ENCODE results near the gene TMEM240. TPM values are rescaled to one million over a fixed set of nuclear protein-coding genes. Genes with fewer than 3 reads are reported as not detected.
"Not testable (repeated sequence)": the region's sequence is repeated elsewhere in the genome, so short reads cannot be mapped to it uniquely, and the experiment has no call there.

The TMEM240 gene
- total RNA-seq, 1 donor from 2014 or later, result 2.4 TPM

GRCh38 chr1:1540818-1541628 is 599 bp upstream of the TMEM240 start:
- DNase-seq, result no peak

- peak; percentile 45 for DNase-seq
Observed at GRCh38 chr1:1539310-1540089, 924 bp downstream of the TMEM240 start.

GRCh38 chr1:1538989-1539309 is 1.5 kb downstream of the TMEM240 start:
- no peak for DNase-seq

- DNase-seq, result no peak
Observed at GRCh38 chr1:1538334-1538733, 2.1 kb downstream of the TMEM240 start.

GRCh38 chr1:1537626-1538250 is 2.7 kb downstream of the TMEM240 start:
- DNase-seq, result no peak

- no peak for DNase-seq
Observed at GRCh38 chr1:1536938-1537546, 3.4 kb downstream of the TMEM240 start.

GRCh38 chr1:1536019-1536937 is 4.1 kb downstream of the TMEM240 start:
- no peak for DNase-seq

- DNase-seq, result no peak
Observed at GRCh38 chr1:1535201-1536018, 5.0 kb downstream of the TMEM240 start.

- no peak for DNase-seq
Observed at GRCh38 chr1:1534401-1535154, 5.8 kb downstream of the TMEM240 start.

- not testable (repeated sequence) for DNase-seq
Observed at GRCh38 chr1:1533894-1534291, 6.5 kb downstream of the TMEM240 start.

- not testable (repeated sequence) for DNase-seq
Observed at GRCh38 chr1:1533176-1533893, 7.1 kb downstream of the TMEM240 start.

GRCh38 chr1:1531947-1532346 is 8.5 kb downstream of the TMEM240 start:
- DNase-seq, result no peak

- DNase-seq, result no peak
Observed at GRCh38 chr1:1529936-1530335, 10.5 kb downstream of the TMEM240 start.

- no peak for DNase-seq
Observed at GRCh38 chr1:1529321-1529720, 11.1 kb downstream of the TMEM240 start.

GRCh38 chr1:1528301-1529267 is 11.8 kb downstream of the TMEM240 start:
- DNase-seq, result no peak

- no peak for DNase-seq
Observed at GRCh38 chr1:1527092-1527816, 13.2 kb downstream of the TMEM240 start.

- not testable (repeated sequence) for DNase-seq
Observed at GRCh38 chr1:1526476-1526875, 13.9 kb downstream of the TMEM240 start.

Data from tongue (tissue), 2 donors.